BE2C (cell line): ENCODE results near the gene PIP5K1C. TPM values are rescaled to one million over a fixed set of nuclear protein-coding genes. Genes with fewer than 3 reads are reported as not detected.

Experiments used
- DNase-seq: peaks from one replicate; pipeline ENCODE4 v3.0.0-alpha.2; 2020
- H3K27me3 ChIP-seq: fragments of 250-450 bp; sonication (Bioruptor Pico); 2 replicates; pipeline ENCODE4 v1.5.1; 2020; ENCODE audit warnings: mild to moderate bottlenecking
- H3K36me3 ChIP-seq: fragments of 250-450 bp; sonication (Bioruptor Pico); 2 replicates; pipeline ENCODE4 v1.5.1; 2020; ENCODE audit warnings: mild to moderate bottlenecking
- H3K4me1 ChIP-seq: fragments of 250-450 bp; sonication (Bioruptor Pico); 2 replicates; pipeline ENCODE4 v1.5.1; 2020
- H3K4me3 ChIP-seq: 2 replicates; pipeline ENCODE4 v1.5.1; 2011; ENCODE audit warnings: low read depth, low read length
- H3K9me3 ChIP-seq: fragments of 250-450 bp; sonication (Bioruptor Pico); 2 replicates; pipeline ENCODE4 v1.5.1; 2020
- CTCF ChIP-seq: IDR thresholded peaks from 2 replicates; pipeline ENCODE4 v1.5.1; 2012; ENCODE audit warnings: mild to moderate bottlenecking, low read depth, low read length
- polyA plus RNA-seq: library from polyadenylated mRNA; unstranded; fragments of >200 nt; gene quantifications from one replicate; pipeline ENCODE4 v1.2.1, GENCODE V29; 2012; ENCODE audit warnings: low read depth, missing spikeins; ENCODE audit not compliant: insufficient read length, insufficient read depth

The PIP5K1C gene
- polyA plus RNA-seq, result 20.4 TPM

- peak; percentile 94 for DNase-seq
- Histone ChIP-seq H3K4me3 (peak within 1 kb of the TSS; percentile 75), H3K36me3 (no peaks in the 10 kb centered on the region), H3K27me3 (no peaks in the 10 kb centered on the region), H3K4me1 (no peaks in the 10 kb centered on the region), H3K9me3 (no peaks in the 10 kb centered on the region)
- peak; percentile 70 for TF ChIP-seq CTCF
Observed at GRCh38 chr19:3700242-3701032, at the start of gene PIP5K1C. PIP5K1C (minus strand) TSS chr19:3700468; CDS start chr19:3700390, 78 bp downstream.

GRCh38 chr19:3748965-3749364, 48.7 kb upstream of the PIP5K1C start:
- DNase-seq, result no peak
- Histone ChIP-seq H3K36me3 (no peaks in the 10 kb centered on the region), H3K9me3 (no peaks in the 10 kb centered on the region), H3K4me1 (no peaks in the 10 kb centered on the region), H3K27me3 (no peaks in the 10 kb centered on the region), H3K4me3 (no peak overlapping the region)
- no peak for TF ChIP-seq CTCF

GRCh38 chr19:3746371-3747056, 46.2 kb upstream of the PIP5K1C start:
- Histone ChIP-seq H3K27me3 (no peaks in the 10 kb centered on the region), H3K4me3 (no peak overlapping the region), H3K36me3 (no peaks in the 10 kb centered on the region), H3K4me1 (no peaks in the 10 kb centered on the region), H3K9me3 (no peaks in the 10 kb centered on the region)
- no peak for DNase-seq
- no peak for TF ChIP-seq CTCF

- Histone ChIP-seq H3K4me3 (no peak overlapping the region), H3K9me3 (no peaks in the 10 kb centered on the region), H3K4me1 (no peaks in the 10 kb centered on the region), H3K27me3 (no peaks in the 10 kb centered on the region), H3K36me3 (no peaks in the 10 kb centered on the region)
- DNase-seq, result no peak
- TF ChIP-seq CTCF, result no peak
Observed at GRCh38 chr19:3745363-3746045, 45.2 kb upstream of the PIP5K1C start.

- Histone ChIP-seq H3K9me3 (no peaks in the 10 kb centered on the region), H3K4me1 (no peaks in the 10 kb centered on the region), H3K27me3 (no peaks in the 10 kb centered on the region), H3K36me3 (no peaks in the 10 kb centered on the region), H3K4me3 (no peak overlapping the region)
- TF ChIP-seq CTCF, result no peak
- no peak for DNase-seq
Observed at GRCh38 chr19:3743486-3743885, 43.2 kb upstream of the PIP5K1C start.
